Parathyroid adenoma (tissue), 2 donors: ENCODE measurements around the gene GLI2.

Experiments
- H2AFZ ChIP-seq: fragments of 300-600 bp; sonication (generic); one replicate; pipeline ENCODE4 v1.7.0; 2017; ENCODE audit warnings: antibody characterized with exemption, mild to moderate bottlenecking
- H3K27ac ChIP-seq: fragments of 300-600 bp; sonication (generic); one replicate; pipeline ENCODE4 v1.7.0; 2017
- H3K27me3 ChIP-seq: fragments of 300-600 bp; sonication (generic); one replicate; pipeline ENCODE4 v1.7.0; 2017; ENCODE audit warnings: low read length; ENCODE audit not compliant: control insufficient read depth, insufficient read depth
- H3K36me3 ChIP-seq: fragments of 300-600 bp; sonication (generic); one replicate; pipeline ENCODE4 v1.7.0; 2017; ENCODE audit warnings: low read length; ENCODE audit not compliant: control insufficient read depth, insufficient read depth
- H3K4me1 ChIP-seq: fragments of 300-600 bp; sonication (generic); one replicate; pipeline ENCODE4 v1.7.0; 2017; ENCODE audit warnings: control low read depth
- H3K4me2 ChIP-seq: fragments of 300-600 bp; sonication (generic); one replicate; pipeline ENCODE4 v1.7.0; 2017; ENCODE audit warnings: low read length
- H3K4me3 ChIP-seq: fragments of 300-600 bp; sonication (generic); one replicate; pipeline ENCODE4 v1.7.0; 2017; ENCODE audit warnings: low read depth, low read length
- H3K79me2 ChIP-seq: fragments of 300-600 bp; sonication (generic); one replicate; pipeline ENCODE4 v1.7.0; 2017; ENCODE audit warnings: control low read depth
- H3K9ac ChIP-seq: fragments of 300-600 bp; sonication (generic); one replicate; pipeline ENCODE4 v1.7.0; 2017; ENCODE audit warnings: mild to moderate bottlenecking
- H3K9me3 ChIP-seq: fragments of 300-600 bp; sonication (generic); one replicate; pipeline ENCODE4 v1.7.0; 2017; ENCODE audit warnings: low read length; ENCODE audit not compliant: control insufficient read depth
- TF ChIP-seq, protein P1 (sequence below): fragments of 300-600 bp; sonication (generic); IDR thresholded peaks from one replicate; pipeline ENCODE4 v1.7.0; 2017; ENCODE audit warnings: antibody characterized with exemption, mild to moderate bottlenecking
- donor health status: primary hyperparathyroidism.

Gene GLI2

DNA sequence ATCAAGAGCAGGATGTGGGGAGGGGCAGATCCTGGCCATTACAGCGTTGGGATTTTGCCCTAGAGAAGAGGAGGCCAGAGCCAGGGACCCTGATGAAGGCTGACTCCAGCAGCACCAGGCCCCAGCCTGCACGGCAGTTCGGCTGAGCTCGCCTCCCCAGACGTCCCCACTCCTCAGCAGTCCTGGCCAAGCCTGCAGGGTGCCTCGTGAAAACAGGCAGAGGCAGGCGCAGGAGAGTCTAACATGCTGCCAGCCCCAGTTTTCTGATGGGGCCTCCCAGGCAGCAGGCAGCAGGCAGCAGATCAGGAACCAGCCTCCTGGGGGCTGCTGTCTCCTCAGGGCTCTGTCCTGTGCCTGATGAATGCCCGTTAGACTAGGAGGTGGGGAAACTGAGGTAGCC, 19.7 kb upstream of the GLI2 start:
- no peaks in the 10 kb centered on the region for H3K79me2 ChIP-seq
- no peaks in the 10 kb centered on the region for H3K9me3 ChIP-seq
- no peak overlapping the region for H2AFZ ChIP-seq
- TF ChIP-seq, protein P1, sequence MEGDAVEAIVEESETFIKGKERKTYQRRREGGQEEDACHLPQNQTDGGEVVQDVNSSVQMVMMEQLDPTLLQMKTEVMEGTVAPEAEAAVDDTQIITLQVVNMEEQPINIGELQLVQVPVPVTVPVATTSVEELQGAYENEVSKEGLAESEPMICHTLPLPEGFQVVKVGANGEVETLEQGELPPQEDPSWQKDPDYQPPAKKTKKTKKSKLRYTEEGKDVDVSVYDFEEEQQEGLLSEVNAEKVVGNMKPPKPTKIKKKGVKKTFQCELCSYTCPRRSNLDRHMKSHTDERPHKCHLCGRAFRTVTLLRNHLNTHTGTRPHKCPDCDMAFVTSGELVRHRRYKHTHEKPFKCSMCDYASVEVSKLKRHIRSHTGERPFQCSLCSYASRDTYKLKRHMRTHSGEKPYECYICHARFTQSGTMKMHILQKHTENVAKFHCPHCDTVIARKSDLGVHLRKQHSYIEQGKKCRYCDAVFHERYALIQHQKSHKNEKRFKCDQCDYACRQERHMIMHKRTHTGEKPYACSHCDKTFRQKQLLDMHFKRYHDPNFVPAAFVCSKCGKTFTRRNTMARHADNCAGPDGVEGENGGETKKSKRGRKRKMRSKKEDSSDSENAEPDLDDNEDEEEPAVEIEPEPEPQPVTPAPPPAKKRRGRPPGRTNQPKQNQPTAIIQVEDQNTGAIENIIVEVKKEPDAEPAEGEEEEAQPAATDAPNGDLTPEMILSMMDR, result no peak
- H3K36me3 ChIP-seq, result no peaks in the 10 kb centered on the region
- H3K27me3 ChIP-seq, result no peaks in the 10 kb centered on the region
- no peak overlapping the region for H3K4me2 ChIP-seq
- H3K9ac ChIP-seq, result no peak overlapping the region
- H3K27ac ChIP-seq, result no peak overlapping the region
- H3K4me1 ChIP-seq, result no peaks in the 10 kb centered on the region
- no peak overlapping the region for H3K4me3 ChIP-seq

DNA sequence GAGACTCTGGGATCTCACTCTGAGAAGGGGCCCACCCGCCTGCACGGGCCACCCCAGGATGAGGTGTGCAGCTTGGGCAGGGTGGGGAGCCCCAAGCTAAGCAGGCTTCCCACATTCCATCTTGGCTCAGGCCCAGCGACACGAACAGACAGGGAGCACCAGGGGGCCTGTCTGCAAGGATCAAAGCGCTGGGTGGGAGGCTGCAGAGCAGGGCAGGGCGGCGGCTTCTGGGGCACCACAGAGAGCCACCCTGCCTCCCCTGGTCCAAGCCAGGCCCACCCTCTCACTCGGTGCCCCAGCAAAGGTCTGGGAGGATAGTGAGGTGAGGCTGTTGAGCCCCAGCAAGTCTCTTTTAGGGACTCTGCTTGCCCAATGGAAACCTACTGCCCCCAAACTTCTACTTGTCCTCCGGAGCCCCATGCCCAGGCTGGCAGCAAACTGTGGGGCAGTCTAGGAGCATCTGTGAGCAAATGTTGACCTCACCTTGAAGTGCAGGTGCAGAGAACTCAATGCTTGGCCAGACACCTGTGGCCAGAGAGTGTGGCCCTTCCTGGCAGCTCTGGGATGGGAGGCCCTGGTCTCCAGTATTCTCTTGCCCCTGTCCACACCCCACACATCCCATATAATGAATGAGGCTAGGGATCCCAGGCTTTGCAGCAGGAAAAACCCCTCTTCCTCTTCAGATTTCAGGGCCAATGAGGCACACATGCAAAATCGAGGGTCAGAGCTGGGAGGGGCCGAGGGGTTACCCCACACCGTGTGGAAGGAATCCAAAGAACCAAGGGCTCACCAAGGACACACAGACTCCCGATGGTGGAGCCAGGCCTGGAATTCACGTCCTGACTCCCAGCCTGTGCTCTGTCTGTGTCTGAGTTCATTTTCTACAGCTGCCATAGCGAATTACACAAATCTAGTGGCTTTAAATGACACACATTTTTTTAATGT, 18.8 kb upstream of the GLI2 start:
- Histone ChIP-seq H3K4me2 (no peak overlapping the region), H3K36me3 (no peaks in the 10 kb centered on the region), H3K4me1 (no peaks in the 10 kb centered on the region), H3K4me3 (no peak overlapping the region), H3K79me2 (no peaks in the 10 kb centered on the region), H3K27me3 (no peaks in the 10 kb centered on the region), H2AFZ (no peak overlapping the region), H3K9ac (no peak overlapping the region), H3K27ac (no peak overlapping the region), H3K9me3 (no peaks in the 10 kb centered on the region)
- TF ChIP-seq, protein P1, result no peak

DNA sequence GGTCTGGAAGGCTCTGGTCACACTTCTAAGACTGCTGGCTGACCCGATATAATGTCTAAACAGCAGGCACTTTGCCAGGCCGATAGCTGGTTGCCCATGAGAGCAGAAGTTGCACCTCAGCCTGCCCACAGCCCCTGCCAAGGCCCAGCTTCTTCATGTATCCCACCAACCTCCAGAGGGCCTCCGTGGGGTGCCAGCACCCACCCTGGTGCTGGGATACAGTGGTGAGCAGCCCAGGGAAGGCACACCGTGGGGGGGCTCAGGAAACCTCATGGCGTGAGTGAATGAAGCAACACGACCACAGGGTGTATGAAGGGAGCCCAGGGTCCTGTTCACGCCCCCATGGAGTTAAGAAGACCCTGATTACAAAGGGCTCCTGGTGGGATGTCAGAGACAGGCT, 16.2 kb upstream of the GLI2 start:
- H2AFZ ChIP-seq, result no peak overlapping the region
- no peaks in the 10 kb centered on the region for H3K27me3 ChIP-seq
- H3K79me2 ChIP-seq, result no peaks in the 10 kb centered on the region
- no peak overlapping the region for H3K4me2 ChIP-seq
- H3K4me1 ChIP-seq, result no peaks in the 10 kb centered on the region
- no peaks in the 10 kb centered on the region for H3K36me3 ChIP-seq
- H3K9ac ChIP-seq, result no peak overlapping the region
- no peaks in the 10 kb centered on the region for H3K9me3 ChIP-seq
- H3K4me3 ChIP-seq, result no peak overlapping the region
- no peak overlapping the region for H3K27ac ChIP-seq
- TF ChIP-seq, protein P1, result no peak

DNA sequence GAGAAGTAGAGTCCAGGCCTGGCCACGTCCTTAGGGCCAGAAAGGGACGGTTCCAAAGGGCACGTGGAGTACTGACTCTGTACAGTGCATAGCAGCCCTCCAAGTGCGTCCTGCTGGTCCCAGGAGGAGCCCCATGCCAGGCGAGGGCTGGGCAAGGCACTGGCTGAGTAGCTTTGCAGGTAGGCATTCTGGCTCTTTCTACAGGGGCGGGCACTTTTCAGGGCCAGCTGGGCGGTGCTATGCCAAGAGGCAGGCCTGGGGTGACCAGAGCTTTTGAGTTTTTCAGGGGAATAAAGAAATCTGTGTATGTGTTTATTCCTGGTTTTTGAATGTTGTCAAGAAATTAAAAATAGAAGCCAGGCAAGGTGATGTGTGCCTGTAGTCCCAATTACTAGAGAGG, 15.4 kb upstream of the GLI2 start:
- Histone ChIP-seq H3K79me2 (no peaks in the 10 kb centered on the region), H3K27ac (no peak overlapping the region), H3K4me1 (no peaks in the 10 kb centered on the region), H3K9me3 (no peaks in the 10 kb centered on the region), H3K4me2 (no peak overlapping the region), H3K36me3 (no peaks in the 10 kb centered on the region), H3K4me3 (no peak overlapping the region), H3K27me3 (no peaks in the 10 kb centered on the region), H3K9ac (no peak overlapping the region), H2AFZ (no peak overlapping the region)
- TF ChIP-seq, protein P1, result no peak
